Activated T-cell treated with anti-CD3 and anti-CD28 coated beads, Interleukin-2, amount 50 U/mL, for 4 hours (primary cell): ENCODE results near the gene THAP7. TPM values are rescaled to one million over a fixed set of nuclear protein-coding genes. Genes with fewer than 3 reads are reported as not detected.

ENCODE experiments used
- ATAC-seq, 2 donors: fragments of 200-7000 bp; cut with Tn5 transposase; one replicate each; pipeline ENCODE4 v1.10.0; 2021
- DNase-seq: peaks from one replicate; pipeline ENCODE4 v3.0.0-alpha.2; 2020
- H3K27me3 Mint-ChIP-seq: one replicate; pipeline ENCODE4 v1.8.0; 2021; ENCODE audit warnings: low read depth, mixed read lengths
- H3K36me3 Mint-ChIP-seq: one replicate; pipeline ENCODE4 v1.8.0; 2022; ENCODE audit warnings: mixed read lengths; ENCODE audit not compliant: insufficient read depth
- H3K4me1 Mint-ChIP-seq: one replicate; pipeline ENCODE4 v1.8.0; 2021; ENCODE audit warnings: low read depth, mixed read lengths
- H3K4me3 Mint-ChIP-seq: one replicate; pipeline ENCODE4 v1.8.0; 2021; ENCODE audit warnings: mild to moderate bottlenecking, moderate library complexity, mixed read lengths
- H3K9me3 Mint-ChIP-seq: one replicate; pipeline ENCODE4 v1.8.0; 2021; ENCODE audit warnings: mixed read lengths
- total RNA-seq, 3 donors: library from RNA; stranded (reverse); gene quantifications; one replicate each; pipeline ENCODE4 v1.2.1, GENCODE V29; 2021

The THAP7 gene
- total RNA-seq, 3 donors from 2014 or later = 53.6 to 55.0 (median 53.6) TPM

DNA sequence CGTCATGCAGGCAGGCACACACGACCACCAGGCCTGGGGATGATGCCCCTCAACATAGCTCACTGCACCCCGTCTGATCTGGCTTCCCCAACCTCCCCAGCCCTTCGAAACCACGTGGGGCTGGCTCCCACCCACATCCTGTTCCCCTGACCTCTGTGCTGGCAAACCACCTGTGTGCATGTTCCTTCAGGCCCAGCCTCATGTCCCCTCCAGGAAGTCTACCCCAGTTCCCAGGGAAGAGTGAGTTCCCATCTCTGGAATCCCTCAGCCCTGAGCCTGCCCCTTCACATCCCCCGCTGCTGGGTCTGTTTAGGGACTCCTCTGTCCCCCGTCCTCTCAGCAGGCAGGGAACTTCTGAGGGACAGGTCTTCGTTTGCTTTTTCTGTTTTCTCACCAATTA lies 23.3 kb upstream of the THAP7 start:
- H3K9me3 Mint-ChIP-seq = no peaks in the 10 kb centered on the region
- peaks cover 16% of the 10 kb centered on the region for H3K27me3 Mint-ChIP-seq
- no peaks in the 10 kb centered on the region for H3K36me3 Mint-ChIP-seq
- no peak overlapping the region for H3K4me3 Mint-ChIP-seq
- DNase-seq (no peak), ATAC-seq (peak in 1 of 2 donors; percentile 52)
- H3K4me1 Mint-ChIP-seq = peaks cover 10% of the 10 kb centered on the region

DNA sequence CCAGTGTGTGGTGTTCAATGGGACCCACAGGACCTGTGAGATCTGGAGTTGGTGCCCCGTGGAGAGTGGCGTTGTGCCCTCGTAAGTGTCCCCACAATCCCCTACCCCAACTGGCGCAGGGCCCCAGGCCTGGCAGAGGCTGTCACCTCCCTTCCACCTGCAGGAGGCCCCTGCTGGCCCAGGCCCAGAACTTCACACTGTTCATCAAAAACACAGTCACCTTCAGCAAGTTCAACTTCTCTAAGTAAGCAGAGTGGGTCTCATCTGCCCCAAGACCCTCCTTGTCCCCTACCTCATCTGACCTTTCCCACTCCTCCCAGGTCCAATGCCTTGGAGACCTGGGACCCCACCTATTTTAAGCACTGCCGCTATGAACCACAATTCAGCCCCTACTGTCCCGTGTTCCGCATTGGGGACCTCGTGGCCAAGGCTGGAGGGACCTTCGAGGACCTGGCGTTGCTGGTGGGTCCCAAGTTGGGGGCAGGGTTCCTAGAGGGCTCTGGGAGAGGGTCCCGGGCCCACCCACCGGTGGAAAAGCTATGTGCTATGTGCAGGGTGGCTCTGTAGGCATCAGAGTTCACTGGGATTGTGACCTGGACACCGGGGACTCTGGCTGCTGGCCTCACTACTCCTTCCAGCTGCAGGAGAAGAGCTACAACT lies 21.2 kb upstream of the THAP7 start:
- ATAC-seq = no peak
- no peaks in the 10 kb centered on the region for H3K9me3 Mint-ChIP-seq
- DNase-seq = no peak
- H3K4me3 Mint-ChIP-seq = no peak overlapping the region
- no peaks in the 10 kb centered on the region for H3K36me3 Mint-ChIP-seq
- H3K4me1 Mint-ChIP-seq = peaks cover 10% of the 10 kb centered on the region
- H3K27me3 Mint-ChIP-seq = peaks cover 3% of the 10 kb centered on the region

DNA sequence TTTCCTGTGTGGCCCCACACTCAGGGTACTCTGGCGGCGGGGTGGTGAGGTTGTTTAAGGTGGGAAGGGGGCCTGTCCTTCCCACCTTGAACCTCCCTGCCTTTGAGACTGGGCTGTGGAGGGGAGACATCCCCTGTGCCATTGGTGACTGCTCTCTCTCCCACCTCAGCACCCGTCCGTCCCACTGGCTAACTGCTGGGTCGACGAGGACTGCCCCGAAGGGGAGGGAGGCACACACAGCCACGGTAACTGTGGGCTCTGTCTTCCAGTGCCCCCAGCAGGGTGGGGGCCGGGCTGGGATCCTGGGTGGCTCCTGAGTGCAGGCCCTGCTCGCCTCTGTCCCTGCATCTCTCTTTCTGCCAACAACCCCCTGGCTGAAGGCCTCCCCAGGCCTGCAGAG lies 20.6 kb upstream of the THAP7 start:
- Mint-ChIP-seq H3K9me3 (no peaks in the 10 kb centered on the region), H3K4me1 (peaks cover 10% of the 10 kb centered on the region), H3K27me3 (peaks cover 3% of the 10 kb centered on the region), H3K36me3 (no peaks in the 10 kb centered on the region), H3K4me3 (no peak overlapping the region)
- ATAC-seq = no peak
- no peak for DNase-seq

DNA sequence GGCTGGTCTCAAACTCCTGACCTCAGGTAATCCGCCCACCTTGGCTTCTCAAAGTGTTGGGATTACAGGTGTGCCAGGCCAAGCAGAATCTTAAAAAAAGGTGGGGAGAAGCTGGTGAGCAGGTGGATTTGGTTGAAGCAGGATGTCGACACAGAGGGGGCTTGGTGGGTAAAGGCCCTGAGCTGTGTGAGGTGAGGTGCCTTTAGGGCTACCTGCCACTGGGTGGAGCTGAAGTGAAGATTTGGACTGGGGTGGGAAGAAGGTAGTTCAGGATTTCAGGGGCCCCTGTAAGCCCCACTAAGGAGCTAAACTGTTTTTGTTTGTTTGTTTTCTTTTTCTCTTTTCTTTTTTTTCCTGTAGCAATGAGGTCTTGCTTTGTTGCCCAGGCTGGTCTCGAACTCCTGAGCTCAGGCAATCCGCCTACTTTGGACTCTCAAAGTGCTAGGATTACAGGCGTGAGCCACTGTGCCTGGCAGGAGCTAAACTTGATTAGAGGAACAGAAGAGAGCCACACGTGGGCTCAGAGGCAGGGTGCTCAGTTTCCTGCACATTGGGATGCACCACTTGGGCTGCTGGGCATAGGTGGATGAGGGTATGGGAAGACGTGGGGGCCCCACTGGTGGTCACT lies 19.0 kb upstream of the THAP7 start:
- Mint-ChIP-seq H3K4me3 (no peak overlapping the region), H3K9me3 (no peaks in the 10 kb centered on the region), H3K27me3 (peaks cover 3% of the 10 kb centered on the region), H3K4me1 (peaks cover 14% of the 10 kb centered on the region), H3K36me3 (no peaks in the 10 kb centered on the region)
- ATAC-seq (peak in 1 of 2 donors; percentile 63), DNase-seq (no peak)

DNA sequence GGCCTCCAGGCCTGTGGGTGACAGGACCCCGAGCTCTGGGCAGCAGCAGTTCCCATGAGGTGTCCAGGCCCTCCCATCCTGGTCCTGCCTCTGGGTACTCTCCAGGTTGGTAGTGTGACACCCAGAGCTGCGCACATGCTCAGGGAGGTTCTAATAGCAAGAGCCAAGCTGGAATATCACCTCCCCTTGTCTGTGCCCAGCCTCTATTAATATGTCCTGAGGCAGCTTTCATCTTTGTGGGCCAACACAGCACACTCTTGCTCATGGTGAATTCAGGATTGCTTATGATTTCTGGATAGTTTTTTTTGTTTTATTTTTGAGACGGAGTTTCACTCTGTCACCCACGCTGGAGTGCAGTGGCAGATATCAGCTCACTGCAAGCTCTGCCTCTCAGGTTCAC lies 16.4 kb upstream of the THAP7 start:
- peaks cover 24% of the 10 kb centered on the region for H3K4me1 Mint-ChIP-seq

DNA sequence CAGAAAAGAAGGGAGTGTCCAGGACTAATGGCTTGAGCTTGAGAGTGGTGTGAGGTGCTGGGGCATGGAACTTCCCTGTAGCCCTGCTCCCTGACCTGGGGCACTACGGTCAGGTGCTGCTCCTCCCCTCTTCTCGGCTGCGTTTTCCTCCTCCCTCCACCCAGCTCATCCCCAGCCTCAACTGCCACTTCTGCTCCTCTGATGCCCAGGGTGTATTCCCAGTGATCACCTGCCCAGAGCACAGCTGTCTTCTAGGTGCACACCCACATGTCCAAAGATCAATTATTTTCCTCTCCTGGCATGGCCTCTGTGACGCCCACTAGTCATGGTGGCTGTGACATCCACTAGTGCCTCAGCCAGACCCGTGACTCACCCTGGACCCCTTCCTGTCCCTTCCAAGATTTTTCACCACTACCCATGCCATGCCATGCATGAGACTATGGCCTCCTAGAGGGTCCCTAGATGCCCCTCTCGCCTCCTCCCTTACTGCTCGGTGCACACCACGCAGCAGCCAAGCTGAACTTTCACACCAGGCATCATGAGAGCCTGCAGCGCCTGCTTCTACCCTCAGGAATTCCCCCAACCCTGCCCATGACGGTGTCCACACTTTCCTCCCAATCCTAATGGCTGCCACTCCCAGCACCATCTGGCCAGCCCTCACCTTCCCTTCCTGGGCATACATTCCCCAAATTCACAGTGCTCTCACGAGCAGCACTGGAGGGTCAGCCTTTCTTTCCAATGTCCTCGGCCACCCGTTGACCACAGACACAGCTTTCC lies 14.9 kb upstream of the THAP7 start:
- ATAC-seq (no peak), DNase-seq (no peak)
- Mint-ChIP-seq H3K27me3 (peaks cover 3% of the 10 kb centered on the region), H3K36me3 (no peaks in the 10 kb centered on the region), H3K9me3 (no peaks in the 10 kb centered on the region), H3K4me1 (peaks cover 27% of the 10 kb centered on the region), H3K4me3 (peak overlapping the region; percentile 21)

More for the DNA sequence above, 16.4 kb upstream of the THAP7 start:
- DNase-seq (no peak), ATAC-seq (no peak)
- Mint-ChIP-seq H3K9me3 (no peaks in the 10 kb centered on the region), H3K36me3 (no peaks in the 10 kb centered on the region), H3K4me3 (no peak overlapping the region), H3K27me3 (peaks cover 3% of the 10 kb centered on the region)

DNA sequence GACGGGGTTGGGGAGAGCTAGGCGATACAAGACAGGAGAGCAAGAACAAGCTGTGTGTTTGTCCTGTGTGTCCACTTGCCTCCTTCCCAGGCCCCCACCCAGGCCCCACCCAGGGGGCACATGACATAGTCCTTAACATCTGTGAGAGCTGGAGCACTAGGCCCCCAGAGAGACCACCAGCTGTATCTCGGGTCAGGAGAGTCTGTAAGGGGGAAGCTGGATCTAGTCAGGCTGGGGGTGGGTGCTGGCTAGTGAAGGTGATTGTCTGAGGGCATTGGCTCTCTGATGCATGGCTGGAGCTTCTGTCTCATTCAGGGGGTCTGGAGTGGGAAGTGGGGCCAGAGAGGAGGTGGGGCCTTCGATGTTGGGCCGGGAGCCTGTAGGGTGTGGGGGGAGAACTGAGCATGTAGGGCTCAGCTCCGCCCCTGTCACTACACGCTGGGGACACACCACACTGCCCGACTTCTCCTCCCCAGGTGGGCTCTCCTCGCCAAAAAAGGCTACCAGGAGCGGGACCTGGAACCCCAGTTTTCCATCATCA lies 13.6 kb upstream of the THAP7 start:
- Mint-ChIP-seq H3K4me3 (no peak overlapping the region), H3K36me3 (no peaks in the 10 kb centered on the region), H3K9me3 (no peaks in the 10 kb centered on the region), H3K4me1 (peaks cover 27% of the 10 kb centered on the region), H3K27me3 (no peaks in the 10 kb centered on the region)
- DNase-seq = no peak
- no peak for ATAC-seq

DNA sequence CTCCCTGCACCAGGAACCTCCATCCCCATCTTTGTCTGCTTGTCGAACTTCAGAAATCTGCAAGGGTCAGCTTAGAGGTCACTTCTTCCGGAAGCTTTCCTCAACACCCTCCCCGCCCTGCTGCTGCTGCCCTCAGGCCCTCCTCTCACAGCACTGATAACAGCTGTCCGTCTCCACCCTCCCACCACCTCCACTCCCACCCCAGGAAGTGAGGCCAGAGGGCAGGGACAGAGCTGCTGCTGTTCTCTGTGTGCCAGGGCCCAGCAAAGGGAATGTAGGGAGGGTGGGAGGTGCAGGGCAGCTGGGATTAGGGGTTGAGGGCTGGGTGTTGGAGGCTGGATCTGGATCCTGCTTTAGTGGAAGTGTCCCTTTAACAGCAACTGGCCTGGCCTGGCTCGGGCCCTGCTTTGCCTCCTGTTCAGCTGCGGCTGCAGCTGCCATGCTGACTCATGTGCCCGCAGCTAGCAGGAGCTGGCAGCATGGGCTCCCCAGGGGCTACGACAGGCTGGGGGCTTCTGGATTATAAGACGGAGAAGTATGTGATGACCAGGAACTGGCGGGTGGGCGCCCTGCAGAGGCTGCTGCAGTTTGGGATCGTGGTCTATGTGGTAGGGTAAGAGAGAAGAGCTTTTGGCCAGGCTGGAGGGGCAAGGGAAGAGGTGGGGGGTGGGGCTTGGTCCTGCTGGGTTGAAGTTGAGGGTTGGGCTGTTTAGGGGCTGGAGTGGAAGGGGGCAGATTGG lies 13.0 kb upstream of the THAP7 start, which contains the start of gene P2RX6:
Gene P2RX6 (plus strand): TSS at position 440 of the 740 bp plus-strand sequence. CDS start 10 bp downstream, at position 450.
- H3K9me3 Mint-ChIP-seq = no peaks in the 10 kb centered on the region
- ATAC-seq = no peak
- no peaks in the 10 kb centered on the region for H3K27me3 Mint-ChIP-seq
- H3K36me3 Mint-ChIP-seq = no peaks in the 10 kb centered on the region
- no peak for DNase-seq
- peak within 1 kb of the TSS; percentile 83 for H3K4me3 Mint-ChIP-seq
- H3K4me1 Mint-ChIP-seq = peaks cover 27% of the 10 kb centered on the region

DNA sequence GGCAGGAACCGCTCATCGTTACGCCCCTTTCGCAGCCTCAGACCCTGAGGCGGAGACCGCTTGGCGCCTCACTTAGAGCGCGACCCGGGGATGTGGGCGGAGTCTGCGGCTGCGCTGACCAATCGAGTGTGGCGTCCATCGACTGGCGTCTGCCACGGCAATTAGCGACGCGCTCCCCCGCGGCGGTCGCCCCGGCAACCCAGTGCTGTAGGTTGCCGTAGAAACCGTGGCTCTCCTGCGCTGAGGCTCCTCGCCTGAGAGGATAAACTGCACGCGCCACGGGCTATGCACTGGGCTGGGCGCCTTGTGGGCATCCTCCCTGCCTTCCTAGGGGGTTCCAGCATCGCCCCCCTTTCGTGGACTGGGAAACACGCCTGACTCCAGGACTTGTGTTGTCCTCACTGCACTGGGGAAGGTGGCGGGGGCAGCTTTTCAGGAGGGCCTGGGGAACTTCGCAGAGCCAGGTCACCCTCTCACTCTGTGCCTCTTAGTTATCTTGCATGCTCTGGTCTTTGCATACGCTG lies 12.3 kb upstream of the THAP7 start:
- H3K4me1 Mint-ChIP-seq = peaks cover 27% of the 10 kb centered on the region
- DNase-seq (peak; percentile 73), ATAC-seq (peak; percentile 97 to 98)
- H3K36me3 Mint-ChIP-seq = no peaks in the 10 kb centered on the region
- no peaks in the 10 kb centered on the region for H3K27me3 Mint-ChIP-seq
- no peaks in the 10 kb centered on the region for H3K9me3 Mint-ChIP-seq
- H3K4me3 Mint-ChIP-seq = peak overlapping the region; percentile 83

DNA sequence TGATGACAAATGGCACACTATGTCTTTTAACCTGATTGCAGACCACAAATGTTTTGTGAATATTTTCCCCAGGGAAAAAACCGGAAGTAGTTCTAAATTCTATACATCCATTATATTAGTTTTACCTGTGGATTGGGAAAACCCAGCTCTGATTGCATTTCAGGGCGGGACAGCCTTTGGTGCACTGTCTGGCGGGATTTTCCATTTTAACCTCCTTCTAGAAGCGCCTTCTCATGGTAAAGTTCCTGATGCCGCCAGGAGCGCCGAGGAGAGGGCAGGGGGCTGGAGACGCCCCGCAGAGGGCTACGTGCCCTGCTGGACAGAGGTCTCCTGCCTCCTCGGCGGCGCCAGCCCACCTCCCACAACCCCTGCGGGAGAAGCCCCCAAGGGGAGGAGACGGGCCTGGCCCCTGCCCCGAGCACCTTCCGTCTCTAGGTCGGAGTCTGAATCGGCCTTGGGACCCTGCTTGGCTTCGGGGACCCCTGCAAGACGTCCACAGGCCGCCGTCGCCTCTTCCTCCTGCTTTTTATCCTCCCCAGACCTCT lies 11.8 kb upstream of the THAP7 start:
- no peaks in the 10 kb centered on the region for H3K27me3 Mint-ChIP-seq
- H3K36me3 Mint-ChIP-seq = no peaks in the 10 kb centered on the region
- peak overlapping the region; percentile 83 for H3K4me3 Mint-ChIP-seq
- peak in 1 of 2 donors; percentile 7 for ATAC-seq
- no peak for DNase-seq
- H3K4me1 Mint-ChIP-seq = peaks cover 27% of the 10 kb centered on the region
- no peaks in the 10 kb centered on the region for H3K9me3 Mint-ChIP-seq

DNA sequence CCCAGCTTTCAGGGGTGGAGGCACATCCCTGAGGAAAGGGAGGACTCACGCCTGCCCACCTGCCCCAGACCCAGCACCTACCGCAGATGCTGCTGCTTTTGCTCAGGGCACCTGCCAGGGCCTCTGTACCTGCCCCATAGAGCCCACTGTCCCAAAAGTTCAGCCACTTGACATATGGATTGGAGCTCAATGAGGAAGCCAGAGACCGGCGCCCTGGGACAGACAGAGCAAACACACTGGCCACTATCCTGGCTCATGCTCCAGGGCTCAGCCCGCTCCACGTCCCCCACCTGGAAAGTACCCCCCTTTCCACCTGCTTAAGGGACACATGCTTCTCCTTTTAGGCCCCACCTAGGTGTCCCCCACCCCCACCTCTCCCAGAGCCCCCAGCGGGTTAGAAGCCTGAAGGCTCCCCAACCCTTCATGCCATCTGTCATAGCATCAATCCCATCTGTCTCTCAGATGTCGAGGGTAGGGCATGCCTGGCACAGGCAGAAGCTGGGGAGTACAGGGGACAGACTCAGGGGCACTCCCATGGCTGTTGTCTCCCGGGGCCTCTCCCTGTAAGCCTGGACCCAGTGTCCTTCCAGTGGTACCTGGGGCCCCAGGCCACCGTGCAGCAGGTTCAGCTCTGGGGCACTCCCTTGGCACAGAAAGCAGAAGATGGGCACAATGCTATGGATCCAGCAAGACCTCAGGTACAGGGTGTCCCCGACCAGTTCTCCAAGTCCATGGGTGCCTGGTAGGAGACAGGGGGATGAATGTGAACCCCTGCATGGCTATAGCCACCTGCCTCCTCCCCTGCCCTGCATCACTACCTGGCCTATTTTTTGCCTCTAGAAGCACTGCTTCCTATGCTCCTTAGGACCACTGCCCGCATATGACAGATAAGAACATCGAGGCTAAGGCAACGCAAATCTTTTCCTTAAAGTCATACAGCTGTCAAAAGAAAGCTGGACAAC lies 10.8 kb upstream of the THAP7 start:
- peak overlapping the region; percentile 68 for H3K4me3 Mint-ChIP-seq
- H3K4me1 Mint-ChIP-seq = peaks cover 27% of the 10 kb centered on the region
- no peaks in the 10 kb centered on the region for H3K27me3 Mint-ChIP-seq
- DNase-seq (no peak), ATAC-seq (no peak)
- H3K36me3 Mint-ChIP-seq = no peaks in the 10 kb centered on the region
- H3K9me3 Mint-ChIP-seq = no peaks in the 10 kb centered on the region

DNA sequence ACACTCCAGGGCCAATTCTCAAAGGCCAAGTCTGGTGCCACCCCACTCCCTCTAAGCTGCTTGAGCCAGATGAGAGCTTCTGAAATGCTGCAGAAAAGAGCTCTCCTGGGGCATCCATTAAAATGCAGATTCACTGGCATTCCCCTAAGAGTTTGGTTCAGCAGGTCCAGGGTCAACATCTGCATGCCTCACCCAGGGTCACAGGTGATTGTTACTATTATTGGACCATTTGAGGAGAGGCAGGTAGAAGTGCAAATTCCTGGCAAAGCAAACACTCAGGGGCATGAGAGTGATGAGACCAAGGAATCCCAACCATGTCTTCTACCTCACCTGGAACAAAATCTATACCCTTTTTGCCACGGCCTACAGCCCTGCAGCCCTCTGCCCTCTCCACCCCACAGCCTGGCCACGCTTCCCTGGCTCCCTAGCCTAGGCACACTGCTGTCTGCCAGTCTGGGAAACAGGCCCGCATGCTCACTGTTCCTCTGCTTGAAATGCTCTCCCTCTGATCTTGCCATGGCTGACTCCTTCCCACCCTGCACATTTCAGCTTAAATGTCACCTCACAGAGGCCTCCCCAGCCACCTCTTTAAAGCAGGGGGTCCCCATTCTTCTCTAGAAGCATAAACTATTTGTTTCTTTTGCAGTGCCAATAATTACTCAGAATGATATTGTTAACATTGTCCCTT lies 8.7 kb upstream of the THAP7 start:
- no peaks in the 10 kb centered on the region for H3K9me3 Mint-ChIP-seq
- peaks cover 22% of the 10 kb centered on the region for H3K4me1 Mint-ChIP-seq
- H3K4me3 Mint-ChIP-seq = no peak overlapping the region

More for the DNA sequence above, 8.7 kb upstream of the THAP7 start:
- DNase-seq (no peak), ATAC-seq (no peak)
- Mint-ChIP-seq H3K36me3 (no peaks in the 10 kb centered on the region), H3K27me3 (no peaks in the 10 kb centered on the region)
